Neutrophil (primary cell): ENCODE results near the gene DMD.

Experiments
- H3K27ac ChIP-seq: fragments of 200-600 bp; sonication (generic); 2 replicates; pipeline ENCODE4 v1.5.1; 2016; ENCODE audit warnings: mild to moderate bottlenecking, moderate library complexity
- H3K27me3 ChIP-seq: fragments of 200-600 bp; sonication (generic); 2 replicates; pipeline ENCODE4 v1.6.0; 2016; ENCODE audit warnings: mild to moderate bottlenecking
- H3K36me3 ChIP-seq: fragments of 200-600 bp; sonication (generic); 2 replicates; pipeline ENCODE4 v1.5.1; 2017
- H3K4me1 ChIP-seq, 2 experiments: fragments of 200-600 bp in 1 of 2; sonication (generic) in 1 of 2; 1 replicate in 1 of 2; 2 replicates in 1 of 2; pipeline versions ENCODE4 v1.5.1 to v1.6.1; 2013 to 2016; ENCODE audit warnings: low read depth in 1 of 2, low read length in 1 of 2, mild to moderate bottlenecking in 1 of 2, moderate library complexity in 1 of 2; ENCODE audit not compliant: control insufficient read depth in 1 of 2, insufficient read depth in 1 of 2
- H3K4me3 ChIP-seq, 2 experiments: fragments of 200-600 bp in 1 of 2; sonication (generic) in 1 of 2; 1 replicate in 1 of 2; 2 replicates in 1 of 2; pipeline ENCODE4 v1.5.1; 2013 to 2016; ENCODE audit warnings: low read depth in 1 of 2, low read length in 1 of 2, mild to moderate bottlenecking in 1 of 2, moderate library complexity in 1 of 2
- H3K9me3 ChIP-seq: fragments of 200-600 bp; sonication (generic); 2 replicates; pipeline ENCODE4 v1.5.1; 2016
- TF ChIP-seq, protein P1 (sequence below): fragments of 200-600 bp; sonication (generic); IDR thresholded peaks from 2 replicates; pipeline ENCODE4 v1.5.1; 2016; ENCODE audit warnings: antibody characterized with exemption

DMD gene

DNA sequence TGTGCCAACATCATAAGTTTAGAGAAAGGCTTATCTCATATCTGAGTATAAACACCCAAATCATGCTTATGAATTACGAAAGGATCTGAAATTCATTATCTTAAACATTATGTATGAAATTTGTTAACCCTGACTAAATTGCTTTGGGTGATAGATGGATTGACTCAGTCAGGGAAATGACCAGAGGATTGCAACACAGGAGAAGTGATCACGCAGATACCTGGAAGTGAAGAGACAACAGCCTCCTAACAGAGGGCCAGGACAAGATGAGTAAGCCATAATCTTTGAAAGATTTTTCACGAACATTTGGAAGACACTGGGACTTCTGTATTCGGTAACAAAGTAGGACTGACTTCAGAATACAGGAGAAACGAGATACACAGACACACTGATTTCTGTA is 363.4 kb downstream of the DMD start:
- Histone ChIP-seq H3K36me3 (no peaks in the 10 kb centered on the region), H3K4me1 (no peaks in the 10 kb centered on the region), H3K27me3 (no peaks in the 10 kb centered on the region), H3K27ac (no peak overlapping the region), H3K9me3 (no peaks in the 10 kb centered on the region), H3K4me3 (no peak overlapping the region)
- TF ChIP-seq, protein P1, sequence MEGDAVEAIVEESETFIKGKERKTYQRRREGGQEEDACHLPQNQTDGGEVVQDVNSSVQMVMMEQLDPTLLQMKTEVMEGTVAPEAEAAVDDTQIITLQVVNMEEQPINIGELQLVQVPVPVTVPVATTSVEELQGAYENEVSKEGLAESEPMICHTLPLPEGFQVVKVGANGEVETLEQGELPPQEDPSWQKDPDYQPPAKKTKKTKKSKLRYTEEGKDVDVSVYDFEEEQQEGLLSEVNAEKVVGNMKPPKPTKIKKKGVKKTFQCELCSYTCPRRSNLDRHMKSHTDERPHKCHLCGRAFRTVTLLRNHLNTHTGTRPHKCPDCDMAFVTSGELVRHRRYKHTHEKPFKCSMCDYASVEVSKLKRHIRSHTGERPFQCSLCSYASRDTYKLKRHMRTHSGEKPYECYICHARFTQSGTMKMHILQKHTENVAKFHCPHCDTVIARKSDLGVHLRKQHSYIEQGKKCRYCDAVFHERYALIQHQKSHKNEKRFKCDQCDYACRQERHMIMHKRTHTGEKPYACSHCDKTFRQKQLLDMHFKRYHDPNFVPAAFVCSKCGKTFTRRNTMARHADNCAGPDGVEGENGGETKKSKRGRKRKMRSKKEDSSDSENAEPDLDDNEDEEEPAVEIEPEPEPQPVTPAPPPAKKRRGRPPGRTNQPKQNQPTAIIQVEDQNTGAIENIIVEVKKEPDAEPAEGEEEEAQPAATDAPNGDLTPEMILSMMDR, result no peak

DNA sequence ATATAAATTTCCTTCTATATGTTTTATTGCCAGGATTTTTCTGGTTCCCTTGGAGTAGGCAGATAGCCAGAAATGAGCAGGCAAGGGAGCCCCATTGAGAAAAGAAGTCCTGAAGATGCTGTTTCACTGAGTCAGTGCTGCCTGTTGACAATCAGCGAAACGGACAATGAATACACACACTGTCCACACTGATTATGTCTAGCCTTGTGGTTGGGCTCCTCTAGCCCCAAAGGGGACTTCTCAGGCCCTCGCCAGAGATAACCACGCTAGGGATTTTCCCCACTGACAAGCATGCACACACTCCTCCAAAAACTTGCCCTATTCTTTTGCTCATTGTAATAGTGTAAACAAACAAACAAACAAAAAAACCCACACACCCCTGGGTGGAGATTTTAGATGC is 369.3 kb downstream of the DMD start:
- H3K36me3 ChIP-seq, result no peaks in the 10 kb centered on the region
- TF ChIP-seq, protein P1, result no peak
- H3K9me3 ChIP-seq, result no peaks in the 10 kb centered on the region
- no peak overlapping the region for H3K4me3 ChIP-seq
- no peak overlapping the region for H3K27ac ChIP-seq
- H3K4me1 ChIP-seq, result no peaks in the 10 kb centered on the region
- H3K27me3 ChIP-seq, result no peaks in the 10 kb centered on the region

DNA sequence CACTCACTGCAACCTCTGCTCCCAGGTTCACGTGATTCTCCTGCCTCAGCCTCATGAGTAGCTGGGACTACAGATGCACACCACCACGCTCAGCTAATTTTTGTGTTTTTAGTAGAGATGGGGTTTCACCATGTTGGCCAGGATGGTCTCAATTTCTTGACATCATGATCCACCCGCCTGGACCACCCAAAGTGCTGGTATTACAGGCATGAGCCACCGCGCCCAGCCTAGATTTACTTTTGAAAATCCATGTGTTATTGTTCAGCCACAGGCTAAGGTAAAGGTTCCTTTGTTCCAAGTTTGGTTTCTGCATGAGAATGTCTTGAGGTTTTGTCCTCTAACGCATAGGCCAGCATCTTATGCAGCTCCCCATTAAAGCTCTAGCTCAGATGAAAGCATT is 371.6 kb downstream of the DMD start:
- no peaks in the 10 kb centered on the region for H3K36me3 ChIP-seq
- no peaks in the 10 kb centered on the region for H3K4me1 ChIP-seq
- TF ChIP-seq, protein P1, result no peak
- H3K9me3 ChIP-seq, result no peaks in the 10 kb centered on the region
- no peaks in the 10 kb centered on the region for H3K27me3 ChIP-seq
- no peak overlapping the region for H3K27ac ChIP-seq
- H3K4me3 ChIP-seq, result no peak overlapping the region

DNA sequence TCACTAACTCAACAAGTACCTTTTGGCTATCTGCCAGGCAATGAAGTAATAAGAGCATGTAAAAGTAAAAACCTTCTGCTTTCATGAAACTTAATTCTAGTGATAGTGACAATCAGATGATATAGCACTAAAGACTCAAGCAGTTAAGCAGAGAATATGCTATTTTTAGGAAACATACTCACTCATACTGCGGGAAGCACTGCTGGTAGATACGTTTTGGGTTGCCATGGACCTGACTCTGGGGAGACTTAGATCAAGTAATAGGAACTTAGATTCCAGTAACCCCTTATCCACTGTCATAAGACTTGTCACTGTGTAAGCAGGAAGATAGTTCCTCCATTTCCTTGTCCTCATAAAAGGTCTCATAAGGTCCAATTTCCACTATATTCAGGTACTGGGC is 386.3 kb downstream of the DMD start:
- Histone ChIP-seq H3K36me3 (no peaks in the 10 kb centered on the region), H3K27ac (no peak overlapping the region), H3K4me3 (no peak overlapping the region), H3K4me1 (no peaks in the 10 kb centered on the region), H3K27me3 (no peaks in the 10 kb centered on the region), H3K9me3 (no peaks in the 10 kb centered on the region)
- TF ChIP-seq, protein P1, result no peak

DNA sequence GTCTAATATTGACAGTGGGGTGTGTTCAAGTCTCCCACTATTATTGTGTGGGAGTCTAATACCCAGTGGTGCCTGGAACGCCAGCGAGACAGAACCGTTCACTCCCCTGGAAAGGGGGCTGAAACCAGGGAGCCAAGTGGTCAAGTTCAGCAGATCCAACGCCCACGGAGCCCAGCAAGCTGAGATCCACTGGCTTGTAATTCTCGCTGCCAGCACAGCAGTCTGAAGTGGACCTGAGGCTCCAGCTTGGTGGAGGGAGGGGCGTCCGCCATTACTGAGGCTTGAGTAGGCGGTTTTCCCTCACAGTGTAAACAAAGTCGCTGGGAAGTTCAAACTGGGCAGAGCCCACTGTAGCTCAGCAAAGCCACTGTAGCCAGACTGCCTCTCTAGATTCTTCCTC is 407.3 kb downstream of the DMD start:
- Histone ChIP-seq H3K4me3 (no peak overlapping the region), H3K36me3 (no peaks in the 10 kb centered on the region), H3K27ac (no peak overlapping the region), H3K9me3 (no peaks in the 10 kb centered on the region), H3K4me1 (no peaks in the 10 kb centered on the region), H3K27me3 (no peaks in the 10 kb centered on the region)
- TF ChIP-seq, protein P1, result no peak

DNA sequence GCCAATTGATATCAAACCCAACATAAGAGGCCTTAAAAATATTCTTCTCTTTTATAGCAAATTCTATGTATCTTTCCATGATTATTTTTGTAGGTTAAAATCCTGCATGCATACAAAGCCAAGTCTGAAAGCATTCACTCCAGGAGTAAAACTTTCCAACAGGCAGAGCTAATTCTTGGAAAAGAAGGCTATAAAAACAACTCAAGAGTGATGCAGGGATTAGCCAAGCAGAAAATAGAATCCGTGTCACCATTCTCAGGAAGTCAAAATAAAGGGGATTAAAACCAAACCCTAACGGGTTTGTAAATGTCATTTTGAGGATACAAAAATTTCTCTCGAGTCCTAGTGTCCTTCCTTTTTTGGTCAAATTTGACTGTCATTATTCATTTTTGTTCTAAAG is 412.4 kb downstream of the DMD start:
- TF ChIP-seq, protein P1, result no peak
- Histone ChIP-seq H3K36me3 (no peaks in the 10 kb centered on the region), H3K4me1 (no peaks in the 10 kb centered on the region), H3K9me3 (no peaks in the 10 kb centered on the region), H3K27me3 (no peaks in the 10 kb centered on the region), H3K4me3 (no peak overlapping the region), H3K27ac (no peak overlapping the region)
